Activated CD4-positive, alpha-beta T cell treated with anti-CD3 and anti-CD28 coated beads for 24 hours (primary cell): ENCODE data around the gene RANBP1.
A peak's percentile ranks its signal among the peaks of the same experiment; 100 is the strongest.
"Not testable (repeated sequence)": the region's sequence is repeated elsewhere in the genome, so short reads cannot be mapped to it uniquely, and the experiment has no call there.

Source experiments
- DNase-seq, 2 donors: peaks; one replicate each; pipeline ENCODE4 v3.0.0-alpha.2; 2020; ENCODE audit warnings: low read depth in 2 of 2

RANBP1 gene

GRCh38 chr22:20115691-20116375, at the start of gene RANBP1:
TSS of gene RANBP1 (plus strand) at chr22:20116104. CDS start at chr22:20116185, 81 bp downstream.
- DNase-seq = no peak

- no peak for DNase-seq
Observed at GRCh38 chr22:20066617-20067383, 49.1 kb upstream of the RANBP1 start.

- DNase-seq = not testable (repeated sequence)
Observed at GRCh38 chr22:20067384-20067682, 48.6 kb upstream of the RANBP1 start.

DNA sequence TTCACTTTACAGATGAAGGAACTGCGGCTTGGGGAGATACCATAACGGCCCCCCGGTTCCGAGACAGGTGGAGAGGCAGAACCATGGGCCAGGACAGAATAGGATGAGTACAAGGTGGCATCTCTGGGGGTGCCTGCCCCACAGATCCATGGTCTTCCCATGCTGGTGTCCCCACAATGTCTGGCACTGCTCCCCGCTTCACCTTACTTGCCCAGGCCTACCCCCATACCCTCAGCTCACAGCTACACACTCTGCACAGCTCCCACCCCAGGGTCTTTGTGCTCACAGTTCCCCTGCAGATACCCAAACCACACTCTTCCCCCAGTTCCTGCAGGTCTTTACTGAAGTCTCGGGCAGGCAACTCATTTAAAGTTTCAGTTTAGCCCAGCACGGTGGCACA, 47.3 kb upstream of the RANBP1 start:
- DNase-seq = no peak

- DNase-seq = no peak
Observed at GRCh38 chr22:20069331-20070042, 46.4 kb upstream of the RANBP1 start.

DNA sequence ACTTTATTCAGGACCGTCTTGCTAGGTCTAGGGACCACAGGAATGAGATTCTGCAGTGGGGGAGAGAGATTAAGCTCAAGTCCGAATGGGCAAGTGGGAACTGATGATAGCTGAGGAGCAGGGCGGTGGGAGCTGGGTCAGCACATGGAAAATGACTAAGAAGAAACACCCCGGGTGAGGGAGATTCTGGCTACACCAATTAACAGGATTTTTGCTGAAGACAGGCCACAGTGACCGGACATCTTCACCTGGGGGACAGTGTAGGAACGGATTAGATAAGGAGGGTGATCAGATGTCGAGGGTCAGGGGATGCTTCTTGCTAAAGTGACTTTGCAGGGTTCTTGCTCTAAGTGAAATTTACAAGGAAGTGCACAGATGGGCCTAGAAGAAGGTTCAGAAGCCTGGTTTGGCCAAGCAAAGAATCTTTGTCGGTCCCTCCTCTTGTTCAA, 44.4 kb upstream of the RANBP1 start:
- DNase-seq = no peak

DNA sequence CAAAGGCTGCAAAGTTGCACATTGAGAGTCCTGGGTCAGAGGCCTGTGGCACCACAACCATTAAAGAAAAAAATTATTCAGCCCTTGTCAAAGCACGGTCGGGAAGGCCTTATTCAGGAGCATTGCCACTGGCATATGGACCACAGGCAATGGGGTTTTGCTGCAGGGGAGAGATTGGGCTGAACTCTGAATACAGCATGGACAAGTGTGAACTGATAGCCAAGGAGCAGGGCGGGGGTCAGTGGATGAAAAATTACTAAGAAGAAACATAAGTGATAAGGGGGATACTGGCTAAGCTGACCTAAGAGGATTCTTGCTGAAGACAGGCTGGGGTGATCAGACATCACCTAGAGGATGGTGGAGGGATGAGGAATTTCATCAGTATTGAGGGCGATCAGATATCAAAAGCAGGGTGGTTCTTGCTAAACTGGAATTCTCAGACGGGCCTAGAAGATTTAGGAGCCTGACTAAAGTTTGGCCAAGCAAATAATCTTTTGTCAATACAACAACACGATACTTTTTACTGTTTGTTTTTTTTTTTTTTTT, 39.2 kb upstream of the RANBP1 start:
- DNase-seq = no peak

- peak; percentile 39 to 45 for DNase-seq
Observed at GRCh38 chr22:20079745-20080444, 36.0 kb upstream of the RANBP1 start, which contains the start of gene DGCR8. TSS of gene DGCR8 (plus strand) at chr22:20080241. CDS start at chr22:20085964, 5,723 bp downstream.

DNA sequence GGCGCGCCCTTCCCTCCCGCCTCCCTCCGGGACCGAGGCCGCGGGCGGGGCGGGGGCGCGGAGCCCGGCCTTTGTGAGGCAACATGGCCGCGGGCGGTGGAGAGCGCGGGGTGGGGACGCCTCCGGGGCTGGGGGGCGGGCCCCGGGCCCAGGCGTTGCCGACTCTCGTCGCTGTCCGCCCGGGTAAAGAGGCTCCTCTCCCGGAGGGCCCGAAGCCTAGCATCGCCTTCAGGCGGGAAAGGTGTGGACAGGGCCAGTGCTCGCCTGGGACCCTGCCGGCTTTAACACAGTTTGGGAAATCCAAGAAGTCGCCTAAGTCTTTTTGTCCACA, 35.5 kb upstream of the RANBP1 start:
- DNase-seq = peak; percentile 52 to 54

- no peak for DNase-seq
Observed at GRCh38 chr22:20080776-20081654, 34.9 kb upstream of the RANBP1 start.

- DNase-seq = no peak
Observed at GRCh38 chr22:20083157-20083890, 32.6 kb upstream of the RANBP1 start.

DNA sequence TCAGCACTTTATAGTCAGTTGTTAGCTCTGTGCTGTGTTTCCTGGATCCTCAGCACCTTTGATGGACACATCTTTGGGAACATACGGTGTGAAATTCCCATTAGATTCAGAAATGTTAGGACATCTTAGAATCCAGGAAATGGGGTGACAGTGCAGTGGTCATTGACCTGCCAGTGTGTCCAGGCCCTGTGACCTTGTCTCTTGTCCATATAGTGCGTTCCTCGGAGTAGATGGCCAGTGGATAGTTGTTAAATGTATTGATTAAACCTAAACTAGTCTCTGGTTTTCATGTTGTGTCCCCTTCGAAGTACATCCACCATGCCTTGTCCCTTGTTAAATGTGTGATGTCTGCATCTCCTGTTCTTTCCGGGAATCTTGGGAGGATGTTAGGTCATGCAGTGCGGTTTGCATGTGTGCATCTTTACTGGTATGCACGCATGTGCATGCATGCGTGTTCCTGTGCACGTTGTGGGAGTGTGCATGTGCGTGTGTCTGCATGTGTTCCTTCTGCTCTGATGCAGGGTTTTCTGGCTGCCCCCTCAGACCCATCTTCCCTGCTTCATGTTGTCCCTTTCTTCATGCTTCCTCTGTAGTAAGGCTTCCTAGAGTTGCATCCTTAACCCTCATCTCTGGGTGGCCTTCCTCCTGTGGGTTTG, 31.9 kb upstream of the RANBP1 start:
- DNase-seq = no peak

- no peak for DNase-seq
Observed at GRCh38 chr22:20084547-20085413, 31.1 kb upstream of the RANBP1 start.

- DNase-seq = no peak
Observed at GRCh38 chr22:20085651-20086050, 30.3 kb upstream of the RANBP1 start.

- DNase-seq = no peak
Observed at GRCh38 chr22:20086101-20086599, 29.8 kb upstream of the RANBP1 start.

DNA sequence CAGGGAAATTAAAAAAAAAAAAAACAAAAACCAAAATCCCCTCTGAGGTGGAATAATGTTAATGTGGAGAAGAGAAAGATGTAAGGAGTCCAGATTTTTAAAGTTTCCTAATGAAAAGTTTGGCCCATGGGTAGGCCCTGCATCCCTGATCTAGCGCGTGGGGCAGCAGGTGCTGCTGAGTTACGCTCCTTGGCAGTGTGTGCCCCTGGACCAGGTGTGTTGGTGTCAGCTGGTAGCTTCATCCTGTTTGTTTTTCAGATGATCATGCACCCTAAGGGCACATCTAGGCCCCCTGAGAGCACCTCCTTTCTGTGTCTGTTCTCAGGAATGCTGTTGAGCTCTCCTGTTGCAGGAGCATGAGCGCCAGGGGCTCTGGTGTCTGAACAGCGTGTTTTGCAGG, 29.1 kb upstream of the RANBP1 start:
- DNase-seq = no peak

GRCh38 chr22:20087319-20088262, 28.3 kb upstream of the RANBP1 start:
- DNase-seq = no peak
